PC-9 (cell line): Measurements from ENCODE around the gene KLK4.

Source experiments
- EZH2 ChIP-seq: fragments of 200-600 bp; sonication (generic); IDR thresholded peaks from 2 replicates; pipeline ENCODE4 v1.8.0; 2017; ENCODE audit warnings: antibody characterized with exemption, low read depth
- TF ChIP-seq, protein P1 (sequence below): fragments of 200-600 bp; sonication (generic); conservative IDR thresholded peaks from 2 replicates; pipeline ENCODE4 v1.6.1; 2017; ENCODE audit warnings: mixed run types, antibody characterized with exemption, mild to moderate bottlenecking, moderate library complexity

DNA sequence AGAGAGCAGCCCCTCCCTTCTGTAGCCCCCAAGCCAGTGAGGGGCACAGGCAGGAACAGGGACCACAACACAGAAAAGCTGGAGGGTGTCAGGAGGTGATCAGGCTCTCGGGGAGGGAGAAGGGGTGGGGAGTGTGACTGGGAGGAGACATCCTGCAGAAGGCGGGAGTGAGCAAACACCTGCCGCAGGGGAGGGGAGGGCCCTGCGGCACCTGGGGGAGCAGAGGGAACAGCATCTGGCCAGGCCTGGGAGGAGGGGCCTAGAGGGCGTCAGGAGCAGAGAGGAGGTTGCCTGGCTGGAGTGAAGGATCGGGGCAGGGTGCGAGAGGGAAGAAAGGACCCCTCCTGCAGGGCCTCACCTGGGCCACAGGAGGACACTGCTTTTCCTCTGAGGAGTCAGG lies 52.3 kb downstream of the KLK4 start:
- TF ChIP-seq, protein P1, sequence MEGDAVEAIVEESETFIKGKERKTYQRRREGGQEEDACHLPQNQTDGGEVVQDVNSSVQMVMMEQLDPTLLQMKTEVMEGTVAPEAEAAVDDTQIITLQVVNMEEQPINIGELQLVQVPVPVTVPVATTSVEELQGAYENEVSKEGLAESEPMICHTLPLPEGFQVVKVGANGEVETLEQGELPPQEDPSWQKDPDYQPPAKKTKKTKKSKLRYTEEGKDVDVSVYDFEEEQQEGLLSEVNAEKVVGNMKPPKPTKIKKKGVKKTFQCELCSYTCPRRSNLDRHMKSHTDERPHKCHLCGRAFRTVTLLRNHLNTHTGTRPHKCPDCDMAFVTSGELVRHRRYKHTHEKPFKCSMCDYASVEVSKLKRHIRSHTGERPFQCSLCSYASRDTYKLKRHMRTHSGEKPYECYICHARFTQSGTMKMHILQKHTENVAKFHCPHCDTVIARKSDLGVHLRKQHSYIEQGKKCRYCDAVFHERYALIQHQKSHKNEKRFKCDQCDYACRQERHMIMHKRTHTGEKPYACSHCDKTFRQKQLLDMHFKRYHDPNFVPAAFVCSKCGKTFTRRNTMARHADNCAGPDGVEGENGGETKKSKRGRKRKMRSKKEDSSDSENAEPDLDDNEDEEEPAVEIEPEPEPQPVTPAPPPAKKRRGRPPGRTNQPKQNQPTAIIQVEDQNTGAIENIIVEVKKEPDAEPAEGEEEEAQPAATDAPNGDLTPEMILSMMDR = no peak
- TF ChIP-seq EZH2 = no peak
